ENCODE measurements around the gene CPN2.

Gene CPN2

DNA sequence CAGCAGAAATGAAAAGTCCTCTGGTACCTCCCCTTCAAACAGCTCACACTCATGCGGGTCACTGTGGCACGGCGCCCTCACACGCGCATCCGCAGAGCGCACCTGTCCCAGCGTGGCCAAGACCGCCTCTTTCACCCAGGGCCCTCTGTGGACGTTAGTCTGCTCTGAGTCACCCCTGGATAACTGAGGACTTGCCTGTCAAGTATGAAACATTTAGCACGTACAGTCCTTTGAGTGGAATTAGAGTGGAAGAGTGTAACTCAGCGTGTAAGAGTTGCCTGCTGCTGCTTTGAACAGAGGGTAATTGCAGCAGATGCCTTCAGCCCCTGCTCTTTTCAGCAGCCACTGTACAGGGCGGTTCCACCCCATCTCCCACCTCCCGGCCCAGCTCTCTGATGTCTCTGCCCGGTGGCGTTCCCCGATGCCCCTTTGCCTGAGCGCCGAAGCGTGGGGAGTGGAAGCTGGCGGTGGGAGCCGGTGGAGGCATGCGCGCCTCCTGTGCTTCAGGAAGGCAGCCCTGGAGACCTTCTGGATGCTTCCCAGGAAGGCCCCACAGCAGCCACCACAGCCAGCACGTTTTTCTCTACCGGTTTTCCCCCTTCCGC, 23.0 kb downstream of the CPN2 start:
- no peaks in the 10 kb centered on the region for H3K79me2 ChIP-seq (ENCODE audit: low read length)
- no peaks in the 10 kb centered on the region for H4K20me1 ChIP-seq (ENCODE audit: insufficient read depth, low read length)
- H3K4me1 ChIP-seq (ENCODE audit: low read length), result 0 out of 2 replicates have a peak, but pooled peaks cover under 1% of the 10 kb centered on the region
- no peak overlapping the region for H3K9ac ChIP-seq (ENCODE audit: low read length)
- H3K4me2 ChIP-seq (ENCODE audit: low read length), result no peak overlapping the region
- no peak overlapping the region for H2AFZ ChIP-seq (ENCODE audit: low read depth, low read length)
- peaks cover 11% of the 10 kb centered on the region for H3K27me3 ChIP-seq (ENCODE audit: low read depth, low read length)
- TF ChIP-seq CTCF (IDR thresholded peaks at IDR 0.05; ENCODE audit: low read depth, low read length), result no peak
- TF ChIP-seq EZH2phosphoT487 (IDR thresholded peaks at IDR 0.05; ENCODE audit: low read depth), result no peak
- H3K9me3 ChIP-seq (ENCODE audit: insufficient read depth, low read length), result no peaks in the 10 kb centered on the region
- H3K27ac ChIP-seq (ENCODE audit: low read length), result no peak overlapping the region
- no peaks in the 10 kb centered on the region for H3K36me3 ChIP-seq (replicated peaks; ENCODE audit: low read depth, low read length)
- no peak overlapping the region for H3K4me3 ChIP-seq (ENCODE audit: low read length)

DNA sequence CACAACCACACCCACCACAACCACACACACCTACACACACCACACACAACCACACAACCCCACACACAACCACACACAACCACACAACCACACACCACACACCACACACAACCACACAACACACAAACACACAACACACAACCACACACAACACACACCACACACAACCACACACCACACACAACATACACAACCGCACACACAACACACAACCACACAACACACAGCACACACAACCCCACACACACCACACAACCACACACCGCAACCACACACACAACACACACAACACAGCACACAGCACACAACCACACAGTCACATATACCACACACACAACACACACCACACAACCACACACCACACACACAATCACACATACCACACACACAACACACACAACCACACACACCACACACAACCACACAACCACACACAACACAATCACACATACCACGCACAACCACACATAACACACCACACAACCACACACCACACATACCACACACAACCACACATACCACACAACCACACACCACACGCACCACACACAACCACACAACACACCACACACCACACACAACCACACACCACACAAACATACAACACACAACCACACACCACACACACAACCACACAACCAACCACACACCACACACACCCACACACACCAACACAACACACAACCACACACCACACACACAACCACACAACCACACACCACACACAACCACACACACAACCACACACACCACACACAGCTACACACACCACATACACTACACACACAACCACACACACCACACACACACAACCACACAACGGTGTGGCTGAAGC, 23.7 kb downstream of the CPN2 start:
- H3K27me3 ChIP-seq (ENCODE audit: low read depth, low read length), result 0 out of 2 replicates have a peak, but pooled peaks cover 3% of the 10 kb centered on the region
- no peak overlapping the region for H3K9ac ChIP-seq (ENCODE audit: low read length)
- H3K4me3 ChIP-seq (ENCODE audit: low read length), result no peak overlapping the region
- H3K9me3 ChIP-seq (ENCODE audit: insufficient read depth, low read length), result no peaks in the 10 kb centered on the region
- TF ChIP-seq EZH2phosphoT487 (IDR thresholded peaks at IDR 0.05; ENCODE audit: low read depth) (no peak), CTCF (IDR thresholded peaks at IDR 0.05; ENCODE audit: low read depth, low read length) (no peak)
- no peaks in the 10 kb centered on the region for H4K20me1 ChIP-seq (ENCODE audit: insufficient read depth, low read length)
- no peak overlapping the region for H3K4me2 ChIP-seq (ENCODE audit: low read length)
- H3K79me2 ChIP-seq (ENCODE audit: low read length), result no peaks in the 10 kb centered on the region
- no peaks in the 10 kb centered on the region for H3K36me3 ChIP-seq (replicated peaks; ENCODE audit: low read depth, low read length)
- no peaks in the 10 kb centered on the region for H3K4me1 ChIP-seq (ENCODE audit: low read length)
- no peak overlapping the region for H3K27ac ChIP-seq (ENCODE audit: low read length)
- H2AFZ ChIP-seq (ENCODE audit: low read depth, low read length), result no peak overlapping the region

DNA sequence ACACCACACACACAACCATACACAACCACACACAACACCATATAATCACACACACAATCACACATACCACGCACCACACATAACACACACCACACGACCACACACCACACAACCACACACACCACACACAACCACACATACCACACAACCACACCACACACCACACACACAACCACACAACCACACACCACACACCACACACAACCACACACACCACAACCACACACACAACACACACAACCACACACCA, 24.2 kb downstream of the CPN2 start:
- no peak for TF ChIP-seq CTCF (IDR thresholded peaks at IDR 0.05; ENCODE audit: low read depth, low read length)
- TF ChIP-seq EZH2phosphoT487 (IDR thresholded peaks at IDR 0.05; ENCODE audit: low read depth), result no peak
- H3K4me2 ChIP-seq (ENCODE audit: low read length), result no peak overlapping the region
- H2AFZ ChIP-seq (ENCODE audit: low read depth, low read length), result no peak overlapping the region

DNA sequence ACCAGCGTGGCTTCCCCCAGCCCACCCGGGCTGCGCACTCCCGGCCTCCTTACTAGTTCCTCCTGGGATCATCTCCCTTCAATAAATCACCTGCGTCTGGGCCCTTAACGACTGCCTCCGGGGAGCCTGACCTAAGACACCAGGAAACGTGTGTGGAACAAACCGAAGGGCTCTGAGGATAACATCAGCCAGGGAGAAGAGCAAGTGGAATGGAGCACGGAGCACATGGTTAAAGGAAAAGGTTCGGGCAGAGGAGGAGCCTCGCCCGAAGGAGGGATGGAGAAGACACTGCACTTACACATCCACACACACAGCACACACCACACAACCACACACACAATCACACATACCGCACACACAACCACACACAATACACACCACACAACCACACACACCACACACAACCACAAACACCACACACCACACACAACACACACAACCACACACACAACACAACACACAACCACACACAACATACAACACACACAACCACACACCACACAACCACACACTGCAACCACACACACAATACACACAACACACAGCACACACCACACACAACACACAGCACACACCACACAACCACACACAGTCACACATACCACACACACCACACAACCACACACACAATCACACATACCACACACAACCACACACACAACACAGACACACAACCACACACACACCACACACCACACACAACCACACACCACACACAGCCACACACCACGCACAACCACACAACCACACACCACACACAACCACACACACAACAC, 24.7 kb downstream of the CPN2 start:
- H3K36me3 ChIP-seq (replicated peaks; ENCODE audit: low read depth, low read length), result no peaks in the 10 kb centered on the region
- no peaks in the 10 kb centered on the region for H3K27me3 ChIP-seq (ENCODE audit: low read depth, low read length)
- TF ChIP-seq CTCF (IDR thresholded peaks at IDR 0.05; ENCODE audit: low read depth, low read length) (no peak), EZH2phosphoT487 (IDR thresholded peaks at IDR 0.05; ENCODE audit: low read depth) (no peak)
- no peaks in the 10 kb centered on the region for H4K20me1 ChIP-seq (ENCODE audit: insufficient read depth, low read length)
- no peak overlapping the region for H2AFZ ChIP-seq (ENCODE audit: low read depth, low read length)
- no peak overlapping the region for H3K27ac ChIP-seq (ENCODE audit: low read length)
- no peaks in the 10 kb centered on the region for H3K79me2 ChIP-seq (ENCODE audit: low read length)
- H3K9ac ChIP-seq (ENCODE audit: low read length), result no peak overlapping the region
- H3K4me2 ChIP-seq (ENCODE audit: low read length), result no peak overlapping the region
- H3K4me1 ChIP-seq (ENCODE audit: low read length), result no peaks in the 10 kb centered on the region
- H3K9me3 ChIP-seq (ENCODE audit: insufficient read depth, low read length), result no peaks in the 10 kb centered on the region
- H3K4me3 ChIP-seq (ENCODE audit: low read length), result no peak overlapping the region

More for the DNA sequence above, 24.2 kb downstream of the CPN2 start:
- Histone ChIP-seq H4K20me1 (ENCODE audit: insufficient read depth, low read length) (no peaks in the 10 kb centered on the region), H3K4me1 (ENCODE audit: low read length) (no peaks in the 10 kb centered on the region), H3K9ac (ENCODE audit: low read length) (no peak overlapping the region), H3K27ac (ENCODE audit: low read length) (no peak overlapping the region), H3K36me3 (replicated peaks; ENCODE audit: low read depth, low read length) (no peaks in the 10 kb centered on the region), H3K9me3 (ENCODE audit: insufficient read depth, low read length) (no peaks in the 10 kb centered on the region), H3K79me2 (ENCODE audit: low read length) (no peaks in the 10 kb centered on the region), H3K4me3 (ENCODE audit: low read length) (no peak overlapping the region), H3K27me3 (ENCODE audit: low read depth, low read length) (no peaks in the 10 kb centered on the region)
